Inferior parietal cortex (tissue), 1 donor: ENCODE results near the gene SCN4A.
"Not testable (repeated sequence)": the region's sequence is repeated elsewhere in the genome, so short reads cannot be mapped to it uniquely, and the experiment has no call there.

ENCODE experiments used
- DNase-seq: peaks from one replicate; pipeline ENCODE4 v3.0.0-alpha.2; 2016; ENCODE audit errors: extremely low spot score

The SCN4A gene

DNA sequence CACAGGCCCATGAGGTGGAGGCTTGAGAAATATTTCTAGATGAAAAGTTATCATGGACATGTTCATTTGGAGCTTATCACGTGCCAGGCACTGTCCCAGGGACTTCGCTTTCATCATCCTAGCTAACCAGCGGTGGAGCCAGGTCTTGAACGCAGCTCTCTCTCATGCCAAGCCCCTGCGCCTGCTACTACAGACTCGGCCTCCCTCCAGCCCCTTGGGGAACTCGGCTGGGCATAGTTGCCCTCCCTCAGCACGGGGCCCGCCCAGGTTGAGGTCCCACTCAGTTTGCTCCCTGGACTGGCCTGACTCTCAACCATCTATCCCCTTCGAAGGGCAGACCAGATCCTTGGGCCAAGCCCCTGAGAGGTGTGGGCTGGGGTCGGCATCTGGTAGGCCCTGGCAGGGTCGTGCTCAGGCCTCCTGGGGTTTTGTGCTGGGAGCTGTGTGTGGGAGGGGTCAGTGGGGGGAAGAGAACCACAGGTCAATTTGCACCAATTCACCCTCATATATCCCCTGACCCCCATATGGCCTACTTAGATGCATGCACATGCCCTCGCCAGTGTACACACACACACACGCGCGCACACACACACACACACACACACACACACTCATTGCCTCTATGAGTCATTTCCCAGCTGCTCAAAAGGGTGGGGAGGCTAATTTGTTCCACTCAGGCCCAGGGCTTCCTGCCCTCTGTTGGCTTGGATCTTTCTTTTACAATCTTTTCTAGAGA lies 12.1 kb upstream of the SCN4A start:
- DNase-seq: no peak

DNA sequence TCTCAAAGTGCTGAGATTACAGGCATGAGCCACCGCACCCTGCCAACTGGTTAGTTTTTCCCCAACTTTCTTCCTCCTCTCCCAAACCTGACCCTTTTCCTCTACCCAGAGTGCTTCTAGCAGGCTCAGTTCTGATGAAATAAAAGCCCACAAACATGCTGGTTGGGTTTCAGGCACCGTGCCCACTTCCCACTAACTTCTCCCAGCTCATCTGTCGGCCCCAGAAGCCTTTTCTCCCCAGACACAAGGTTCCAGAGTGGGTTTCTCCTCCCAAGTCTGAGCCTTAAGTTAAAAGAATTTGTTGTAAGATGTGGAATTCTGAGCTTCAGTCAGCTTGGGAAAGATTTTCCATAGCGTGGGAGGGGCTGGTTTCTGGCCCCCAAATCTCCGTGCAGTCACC lies 11.5 kb upstream of the SCN4A start:
- DNase-seq: no peak

DNA sequence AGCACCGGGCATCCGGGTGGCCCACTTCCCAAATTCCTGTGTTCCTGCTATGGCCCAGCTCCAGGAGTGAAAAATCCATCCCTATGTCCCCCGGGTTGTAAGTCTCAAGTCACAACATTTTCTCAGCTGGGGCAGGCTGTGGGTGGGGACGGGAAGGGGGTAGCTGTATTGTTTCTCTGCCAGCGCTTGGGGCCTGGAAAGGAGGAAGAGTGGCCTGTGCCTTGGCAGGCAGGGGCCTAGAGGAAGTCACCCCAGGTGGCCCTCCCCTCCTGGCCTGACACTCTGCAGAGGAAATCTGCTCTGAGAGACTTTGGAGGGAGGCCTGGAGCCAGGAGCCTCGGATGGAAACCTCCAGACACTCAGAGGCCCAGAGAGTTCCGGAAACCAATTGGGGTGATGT lies 10.6 kb upstream of the SCN4A start:
- DNase-seq: no peak

DNA sequence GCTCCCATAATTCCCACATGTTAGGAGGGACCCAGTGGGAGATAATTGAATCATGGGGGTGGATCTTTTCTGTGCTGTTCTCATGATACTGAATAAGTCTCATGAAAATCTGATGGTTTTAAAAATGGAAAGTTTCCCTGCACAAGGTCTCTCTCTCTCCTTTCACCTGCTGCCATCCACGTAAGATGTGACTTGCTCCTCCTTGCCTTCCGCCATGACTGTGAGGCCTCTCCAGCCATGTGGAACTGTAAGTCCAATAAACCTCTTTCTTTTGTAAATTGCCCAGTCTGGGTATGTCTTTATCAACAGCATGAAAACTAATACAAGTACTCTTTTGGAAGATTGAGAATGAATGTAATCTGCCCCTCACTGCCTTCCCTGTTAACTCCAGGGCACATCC lies 9.9 kb upstream of the SCN4A start:
- not testable (repeated sequence) for DNase-seq

DNA sequence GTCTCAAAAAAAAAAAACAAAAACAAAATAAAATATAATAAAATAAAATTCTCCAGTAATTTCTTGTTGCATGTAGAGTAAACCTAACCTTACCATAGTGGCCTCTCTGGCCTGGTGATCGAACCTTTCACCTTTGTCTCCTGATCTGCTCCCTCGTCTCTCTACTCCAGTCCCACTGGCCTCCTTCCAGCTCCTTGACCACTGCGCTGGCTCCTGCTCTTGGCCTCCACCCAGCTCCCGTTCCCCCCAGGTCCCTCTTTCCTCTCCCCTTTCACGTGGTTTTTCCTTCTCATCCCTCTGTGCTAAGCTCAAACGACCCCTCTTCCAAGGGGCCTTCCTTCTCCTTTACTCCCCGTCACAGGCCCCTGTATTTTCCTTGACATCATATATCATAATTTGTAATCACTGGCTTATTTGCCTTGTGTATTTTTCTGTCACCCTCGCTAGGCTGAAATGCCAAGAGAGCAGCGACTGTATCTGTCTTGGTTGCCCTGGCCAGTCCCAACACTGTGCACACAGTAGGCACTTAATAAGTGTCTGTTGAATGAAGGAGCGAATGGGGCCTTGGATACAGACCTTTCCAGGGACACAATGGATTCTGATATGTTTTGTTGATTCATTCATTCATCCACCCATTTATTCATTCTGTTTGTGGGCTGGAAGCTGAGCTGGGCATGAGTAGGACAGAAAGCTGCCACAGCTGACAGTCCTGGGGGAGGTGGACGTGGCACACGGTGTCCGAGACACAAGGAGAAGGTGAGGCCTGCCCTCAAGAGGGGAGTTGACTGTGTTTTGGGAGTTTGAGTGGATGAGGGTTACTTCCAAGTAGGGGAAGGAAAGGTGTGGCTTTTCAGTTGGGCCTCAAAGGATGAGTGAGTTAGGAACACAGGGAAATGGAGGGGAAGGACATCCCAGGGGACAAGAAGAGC lies 5.8 kb upstream of the SCN4A start:
- no peak for DNase-seq

DNA sequence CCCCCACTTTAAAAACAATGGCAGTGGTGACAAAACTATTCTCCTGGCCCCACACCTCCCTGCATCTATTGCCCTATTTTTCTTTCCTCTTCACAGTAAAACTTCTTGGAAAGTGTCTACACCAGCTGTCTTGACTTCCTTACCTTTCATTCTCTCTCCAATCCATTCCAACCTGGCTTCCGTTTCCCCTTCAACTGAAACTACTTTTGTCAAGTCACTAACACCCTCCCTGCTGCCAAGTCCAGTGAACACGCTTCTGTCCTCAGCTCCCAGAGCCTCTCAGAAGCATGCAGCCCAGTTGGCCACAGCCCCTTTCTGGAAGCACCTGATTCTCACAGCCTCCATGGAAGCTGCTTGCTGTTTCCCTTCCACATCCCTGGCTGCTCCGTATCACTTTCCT lies 4.0 kb upstream of the SCN4A start:
- DNase-seq: no peak

DNA sequence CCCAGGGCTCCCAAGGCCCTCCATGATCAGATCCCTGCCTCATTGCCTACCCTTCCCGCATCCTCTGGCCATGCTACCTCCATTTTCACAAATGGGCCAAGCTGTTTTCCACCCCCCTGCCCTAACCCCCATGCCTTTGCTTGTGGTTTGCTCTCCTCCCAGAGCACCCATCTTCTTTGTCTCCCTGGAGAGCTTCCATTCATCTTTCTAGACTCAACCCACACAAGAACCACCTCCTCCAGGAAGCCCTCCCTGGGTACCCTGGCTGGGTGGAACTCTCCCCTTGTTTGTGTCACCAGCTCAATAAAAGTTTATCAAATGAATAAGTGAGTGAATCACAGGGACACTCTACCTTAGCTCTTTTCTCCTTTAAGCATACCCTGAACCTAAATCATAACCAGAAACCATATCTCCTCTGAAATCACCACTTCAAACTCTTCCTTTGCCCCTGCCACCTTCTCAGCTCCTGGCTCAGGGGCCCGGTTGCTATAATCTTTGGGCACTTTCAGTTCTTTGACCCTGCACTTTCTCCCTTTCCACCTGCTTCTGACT lies 2.9 kb upstream of the SCN4A start:
- DNase-seq: no peak

DNA sequence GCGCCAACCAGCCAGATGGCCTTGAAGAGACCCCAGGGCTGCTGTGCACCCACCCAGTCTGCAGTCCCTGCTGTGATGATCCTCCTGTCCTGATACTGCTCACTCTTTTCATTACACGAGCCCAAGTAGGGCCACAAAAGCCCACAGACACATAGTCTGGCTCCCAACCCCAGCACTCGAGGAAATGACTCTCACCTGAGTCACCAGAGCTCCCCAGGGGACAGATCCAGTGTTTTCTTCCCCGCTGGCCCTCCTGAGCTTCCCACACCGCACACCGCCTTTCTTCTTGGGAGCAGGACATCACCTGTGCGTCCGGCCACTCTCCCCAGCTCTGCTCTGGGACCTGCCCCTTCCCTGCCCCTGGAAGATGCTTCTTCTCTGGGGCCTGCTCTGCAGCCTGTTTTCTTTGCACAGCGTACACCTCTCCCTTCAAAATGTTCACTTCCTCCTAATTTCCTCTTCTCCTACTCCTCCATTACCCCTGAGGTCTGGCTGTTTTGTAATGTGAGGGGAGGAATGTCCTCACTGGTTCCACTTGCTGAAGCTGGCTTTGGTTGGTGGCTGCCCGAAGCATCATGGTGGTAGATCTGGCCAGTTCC lies 2.0 kb upstream of the SCN4A start:
- no peak for DNase-seq

DNA sequence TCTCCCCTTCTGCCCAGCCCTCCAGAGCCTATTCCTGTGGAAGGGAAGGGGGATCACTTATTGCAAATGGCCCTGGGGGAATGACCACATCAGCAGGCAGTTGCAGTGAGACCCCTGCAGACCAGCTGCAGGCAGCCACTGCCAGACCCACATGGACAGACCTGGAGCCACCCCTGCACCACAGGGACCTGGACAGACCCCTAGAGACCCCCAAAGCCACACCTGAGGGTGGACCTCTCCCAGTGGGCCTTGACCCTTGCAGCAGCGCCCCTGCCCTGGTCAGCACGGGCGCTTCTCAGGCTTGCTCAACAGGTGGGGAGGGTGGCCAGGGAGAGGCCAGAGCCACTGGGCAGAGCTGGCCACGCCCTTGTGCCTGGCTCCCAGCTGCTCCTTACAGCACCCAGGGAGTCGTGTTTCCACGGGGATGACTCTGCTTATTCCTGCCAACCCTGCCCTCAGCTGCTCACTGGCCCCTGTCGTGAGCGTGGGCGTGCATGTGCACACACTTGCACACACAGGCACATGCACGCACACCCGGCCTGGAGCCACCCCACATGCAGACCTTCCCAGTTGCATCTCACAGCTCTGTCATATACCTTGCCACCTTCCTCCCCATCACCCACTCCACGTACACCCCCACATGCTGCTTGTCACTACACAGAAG lies 1.3 kb upstream of the SCN4A start:
- no peak for DNase-seq

DNA sequence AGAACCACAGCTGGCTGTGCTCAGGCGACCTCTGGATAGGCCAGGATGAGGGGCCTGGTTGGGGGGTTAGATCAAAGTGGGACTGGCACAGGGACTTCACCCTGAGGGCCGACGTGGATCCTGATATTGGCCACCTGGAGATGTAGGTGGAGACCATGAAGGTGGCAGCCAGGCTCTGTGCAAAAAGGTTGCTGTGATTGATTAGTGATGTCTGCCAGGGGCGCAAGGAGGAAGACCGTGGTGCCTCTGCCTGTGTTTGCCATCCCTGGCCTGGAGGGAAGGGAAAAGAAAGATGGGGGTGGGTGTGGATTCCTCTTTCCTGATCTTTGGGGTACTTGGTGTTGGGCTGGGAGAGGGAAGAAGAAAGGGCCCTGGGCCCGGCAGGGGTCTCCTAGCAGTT lies 529 bp upstream of the SCN4A start:
- no peak for DNase-seq

DNA sequence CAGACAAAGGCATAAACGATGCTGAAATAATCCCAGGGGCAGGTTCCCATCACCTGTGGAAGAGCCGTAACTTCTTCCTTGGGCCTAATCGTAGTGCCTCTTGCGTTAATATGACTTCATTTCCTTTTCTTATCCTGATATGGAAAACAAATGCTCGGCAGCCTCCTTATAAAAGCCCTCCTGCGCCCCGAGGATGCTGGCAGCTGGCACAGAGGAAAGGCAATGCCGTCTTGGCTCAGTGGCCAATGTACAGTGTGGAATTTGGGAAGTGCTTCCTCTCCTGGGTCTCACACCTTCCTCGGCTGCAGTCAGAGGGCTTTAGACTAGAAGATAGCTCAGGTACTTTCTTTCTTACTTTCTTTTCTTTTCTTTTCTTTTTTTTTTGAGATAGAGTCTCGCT lies 3.4 kb downstream of the SCN4A start:
- no peak for DNase-seq

DNA sequence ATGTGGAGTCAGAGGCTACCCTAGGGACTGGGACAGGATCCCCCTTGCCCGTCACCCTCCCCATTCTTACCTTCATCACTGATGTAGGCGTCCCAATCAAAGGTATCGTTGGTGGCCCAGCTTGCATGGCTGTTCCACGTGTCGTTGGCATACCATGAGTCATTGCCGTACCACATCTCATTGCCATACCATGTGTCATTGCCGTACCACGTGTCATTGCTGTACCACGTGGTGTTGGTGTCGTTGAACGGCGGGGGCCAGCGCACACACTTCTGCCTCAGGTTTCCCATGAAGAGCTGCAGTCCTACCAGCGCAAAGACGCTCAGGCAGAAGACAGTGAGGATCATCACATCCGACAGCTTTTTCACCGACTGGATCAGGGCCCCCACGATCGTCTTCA lies 4.8 kb downstream of the SCN4A start:
- no peak for DNase-seq

DNA sequence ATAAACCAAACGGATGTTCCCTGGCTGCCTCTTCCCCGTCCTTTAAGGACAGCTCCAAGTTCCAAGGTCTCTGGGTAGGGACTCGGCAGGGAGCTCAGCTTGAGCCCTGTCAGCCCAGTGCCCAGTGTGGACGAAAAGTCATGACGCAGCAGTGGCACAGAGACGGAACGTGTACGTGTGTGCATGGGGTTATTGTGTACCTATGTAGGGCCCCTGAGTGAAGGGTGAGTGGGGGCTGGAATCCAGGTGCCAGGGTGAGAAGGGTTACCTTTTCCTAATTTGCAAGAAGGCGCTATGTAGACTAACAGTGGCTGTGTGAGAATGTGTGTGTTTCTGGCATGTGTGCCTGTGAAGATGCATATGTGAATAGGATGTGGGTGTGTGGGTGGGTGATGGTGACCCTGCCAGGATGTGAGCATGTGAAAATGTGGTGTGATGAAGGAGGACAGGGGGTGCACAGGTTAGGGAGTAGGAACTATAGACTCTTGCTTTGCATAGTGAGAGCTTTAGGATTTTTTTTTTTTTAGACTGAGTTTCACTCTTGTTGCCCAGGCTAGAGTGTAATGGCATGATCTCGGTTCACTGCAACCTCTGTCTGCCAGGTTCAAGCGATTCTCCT lies 6.0 kb downstream of the SCN4A start:
- DNase-seq: no peak

DNA sequence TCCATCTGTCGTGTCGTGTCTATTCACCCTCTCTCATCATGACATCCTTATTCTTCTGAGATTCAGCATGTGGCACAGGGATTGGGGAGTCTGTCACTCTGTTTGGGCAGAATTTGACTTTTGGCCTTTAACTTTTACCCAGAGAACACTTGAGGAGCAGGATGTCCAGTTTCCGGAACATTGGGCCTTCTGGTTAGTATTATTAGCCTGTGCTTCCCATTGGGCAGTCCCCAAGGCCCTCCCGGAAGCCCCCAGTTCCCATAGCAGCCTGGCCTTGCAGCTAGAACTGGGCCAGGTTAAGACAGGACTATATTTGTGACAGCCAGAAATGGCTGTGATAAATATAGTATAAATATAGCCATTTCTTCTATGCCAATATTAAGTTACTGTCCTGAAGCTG lies 9.6 kb downstream of the SCN4A start:
- no peak for DNase-seq

DNA sequence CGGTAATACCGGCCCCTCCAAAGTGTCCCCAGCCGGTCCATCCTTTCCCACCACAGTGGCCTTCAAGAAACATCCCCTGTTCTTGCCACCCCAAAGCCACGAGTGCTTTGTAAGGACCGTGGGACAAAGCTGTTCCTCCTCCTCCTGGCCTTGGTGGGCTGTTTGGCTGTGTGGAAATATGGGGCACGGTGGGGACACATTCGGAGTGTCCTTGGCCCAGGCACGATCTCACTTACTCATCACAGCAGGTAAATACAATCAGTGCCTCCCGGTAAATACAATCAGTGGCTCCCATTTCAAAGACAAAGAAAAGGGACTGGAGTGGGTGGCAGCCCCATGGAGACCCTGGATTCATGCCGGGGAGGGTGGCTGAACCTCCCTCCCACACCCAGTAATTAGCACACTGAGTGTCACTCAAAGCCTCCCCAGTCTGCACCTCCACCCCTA lies 10.4 kb downstream of the SCN4A start:
- no peak for DNase-seq

DNA sequence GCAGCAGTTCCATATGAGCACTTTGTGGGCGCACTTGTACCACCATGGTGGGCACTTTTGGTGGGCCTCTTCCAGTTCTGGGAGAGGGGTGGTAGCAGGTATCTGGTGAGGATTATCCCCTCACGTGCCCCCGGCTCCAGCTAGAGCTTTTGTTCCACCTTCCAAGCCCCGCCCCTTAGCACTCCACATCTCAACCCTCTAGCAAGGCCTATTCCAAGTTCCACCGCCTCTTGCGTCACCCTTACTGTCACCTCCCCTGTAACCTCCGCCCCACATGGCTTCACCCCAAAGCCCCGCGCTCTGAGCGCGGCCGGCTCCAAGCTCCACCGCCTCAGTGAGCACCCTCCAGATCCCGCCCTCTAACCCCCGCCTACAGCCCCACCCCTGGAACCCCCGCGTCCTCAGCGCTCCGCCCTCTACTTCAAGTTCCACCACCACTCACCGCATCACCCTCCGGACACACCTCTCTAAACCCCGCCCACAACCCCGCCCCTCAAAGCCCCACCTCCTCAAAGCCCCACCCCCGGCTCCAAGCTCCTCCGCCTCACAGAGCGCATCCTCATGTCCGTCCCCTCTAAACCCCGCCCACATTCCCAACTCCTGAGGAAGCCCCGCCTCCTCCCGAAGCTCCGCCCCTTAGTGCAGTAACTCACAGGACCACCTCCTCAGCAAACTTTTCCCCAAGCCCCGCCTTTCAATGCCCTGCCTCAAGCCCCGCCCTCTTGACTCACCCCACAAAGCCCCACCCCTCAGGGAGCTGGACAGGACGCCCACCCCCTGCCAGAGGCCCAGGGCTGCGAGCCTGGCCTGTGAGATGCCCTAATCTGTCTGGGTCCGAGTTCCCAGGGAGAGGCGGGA lies 11.1 kb downstream of the SCN4A start:
- DNase-seq: no peak

DNA sequence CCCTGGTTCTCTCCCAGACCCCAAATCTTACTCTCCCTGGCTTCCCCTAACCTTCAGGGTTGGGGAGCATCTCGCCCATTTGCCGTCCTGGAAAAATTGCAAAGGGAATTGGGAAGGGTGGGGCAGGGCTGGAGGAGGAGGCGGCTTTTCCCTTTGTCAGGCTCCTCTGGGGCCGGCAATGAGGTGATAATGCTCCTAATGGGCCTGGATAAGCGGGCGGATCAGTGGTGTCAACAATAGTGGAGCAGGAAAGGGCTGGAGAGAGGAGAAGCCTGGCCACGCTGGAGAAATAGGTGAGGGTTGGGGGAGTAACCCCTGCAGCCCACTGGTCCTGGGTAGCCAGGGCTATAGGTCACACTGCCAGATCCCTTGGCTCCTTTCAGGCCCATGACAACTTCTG lies 12.3 kb downstream of the SCN4A start:
- DNase-seq: no peak

DNA sequence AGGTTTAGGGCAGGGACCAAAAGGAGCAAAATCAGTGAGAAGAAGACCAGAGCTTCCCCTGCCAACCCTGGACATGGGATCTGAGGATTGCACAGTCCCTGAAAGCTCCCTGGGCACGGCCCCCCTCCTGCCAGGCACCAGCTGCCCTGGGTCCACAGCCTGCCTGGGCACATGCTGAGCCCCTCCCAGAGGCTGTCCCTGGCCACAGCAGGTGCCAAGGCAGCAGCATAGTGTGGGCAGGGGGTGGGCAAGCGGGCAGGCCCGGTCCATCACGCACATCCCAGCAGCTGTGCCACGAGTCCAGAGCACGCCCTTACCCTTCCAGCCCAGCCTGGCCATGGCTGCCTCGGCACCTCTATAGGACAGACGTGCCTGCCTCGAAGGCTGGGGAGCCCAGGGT lies 12.7 kb downstream of the SCN4A start:
- no peak for DNase-seq

DNA sequence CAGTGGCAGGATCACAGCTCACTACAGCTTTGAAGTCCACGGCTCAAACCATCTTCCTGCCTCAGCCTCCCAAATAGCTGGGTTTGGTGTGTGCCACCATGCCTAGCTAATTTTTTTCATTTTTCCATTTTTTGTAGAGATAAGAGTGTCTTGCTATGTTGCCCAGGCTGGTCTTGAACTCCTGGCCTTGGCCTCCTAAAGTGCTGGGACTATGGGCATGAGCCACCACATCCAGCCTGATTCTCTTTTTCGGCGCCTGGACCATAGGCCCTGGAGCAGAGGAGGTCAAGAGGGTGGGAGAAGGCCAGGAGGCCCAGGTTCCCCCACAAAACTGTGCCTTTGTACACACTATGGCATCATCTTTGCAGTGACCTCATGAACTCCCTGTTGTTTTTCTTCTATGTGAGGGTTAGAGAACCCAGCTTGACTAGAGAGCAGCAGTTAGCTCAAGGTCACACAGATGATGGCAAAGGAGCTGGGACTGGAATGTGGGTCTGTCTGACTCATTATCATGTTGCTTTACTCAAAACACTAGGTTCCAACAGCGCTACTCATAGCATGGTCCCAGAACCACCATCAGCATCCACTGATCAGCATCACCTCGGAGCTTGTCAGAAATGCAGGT lies 16.3 kb downstream of the SCN4A start:
- DNase-seq: no peak

DNA sequence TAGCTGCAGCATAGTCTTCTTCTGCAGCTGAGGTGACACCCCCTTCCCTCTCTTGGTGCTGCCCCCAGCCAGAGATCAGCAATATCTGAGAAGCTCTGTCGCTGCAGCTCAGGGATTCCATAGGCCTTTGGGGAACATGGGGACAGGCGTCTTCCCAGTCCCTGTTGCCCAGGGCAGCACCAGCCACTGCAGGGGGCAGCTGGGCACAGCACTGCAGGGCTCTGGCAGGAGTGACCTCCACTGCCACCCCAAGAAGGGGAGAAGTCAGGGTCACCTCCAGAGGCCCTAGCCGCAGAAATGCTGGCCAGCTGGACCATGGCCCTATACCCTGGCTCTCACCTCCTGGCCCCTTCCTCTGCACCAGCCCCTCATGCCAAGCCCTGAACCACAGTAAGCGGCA lies 16.9 kb downstream of the SCN4A start:
- DNase-seq: no peak
